AG09309 (cell line): Measurements from ENCODE around the gene MBL2.

Source experiments
- DNase-seq: peaks from one replicate; pipeline ENCODE4 v3.0.0-alpha.2; 2010; ENCODE audit warnings: low read depth
- H3K4me3 ChIP-seq: 2 replicates; pipeline ENCODE4 v1.5.1; 2011; ENCODE audit warnings: mild to moderate bottlenecking, low read depth, low read length, moderate library complexity; ENCODE audit not compliant: control insufficient read depth
- CTCF ChIP-seq: IDR thresholded peaks from 2 replicates; pipeline ENCODE4 v1.5.1; 2011; ENCODE audit warnings: mild to moderate bottlenecking, low read depth, low read length, inconsistent platforms; ENCODE audit not compliant: insufficient read depth, control insufficient read depth; ENCODE audit errors: missing control alignments

The MBL2 gene

GRCh38 chr10:52780391-52781155, 8.0 kb upstream of the MBL2 start:
- TF ChIP-seq CTCF = no peak
- no peak for DNase-seq
- H3K4me3 ChIP-seq = no peak overlapping the region

GRCh38 chr10:52779541-52780390, 7.2 kb upstream of the MBL2 start:
- no peak overlapping the region for H3K4me3 ChIP-seq
- no peak for DNase-seq
- peak; percentile 96 for TF ChIP-seq CTCF

- TF ChIP-seq CTCF = peak; percentile 90
- DNase-seq = no peak
- no peak overlapping the region for H3K4me3 ChIP-seq
Measured at GRCh38 chr10:52778511-52779392, 6.2 kb upstream of the MBL2 start.

- no peak for TF ChIP-seq CTCF
- no peak overlapping the region for H3K4me3 ChIP-seq
- DNase-seq = no peak
Measured at GRCh38 chr10:52777414-52777813, 4.8 kb upstream of the MBL2 start.

- no peak for DNase-seq
- TF ChIP-seq CTCF = no peak
- no peak overlapping the region for H3K4me3 ChIP-seq
Measured at GRCh38 chr10:52776471-52776903, 3.9 kb upstream of the MBL2 start.

GRCh38 chr10:52775132-52775647, 2.6 kb upstream of the MBL2 start:
- no peak overlapping the region for H3K4me3 ChIP-seq
- TF ChIP-seq CTCF = no peak
- DNase-seq = no peak
